SU-DHL-6 (cell line): Measurements from ENCODE around the gene DAPK2.

ENCODE experiments used
- H2AFZ ChIP-seq: fragments of 200-600 bp; sonication (generic); 2 replicates; pipeline ENCODE4 v1.6.1; 2014; ENCODE audit warnings: low read depth, mild to moderate bottlenecking, moderate library complexity, mixed read lengths, antibody characterized with exemption, low read length; ENCODE audit not compliant: severe bottlenecking
- H3F3A ChIP-seq: fragments of 200-600 bp; shearing (Covaris generic); 2 replicates; pipeline ENCODE4 v1.6.0; 2016; ENCODE audit warnings: antibody characterized with exemption, mild to moderate bottlenecking; ENCODE audit not compliant: insufficient read depth
- H3K27ac ChIP-seq: fragments of 200-600 bp; sonication (generic); 2 replicates; pipeline ENCODE4 v1.5.1; 2016; ENCODE audit warnings: low read depth, mild to moderate bottlenecking, low read length, moderate library complexity, mixed read lengths
- H3K27me3 ChIP-seq: fragments of 200-600 bp; sonication (generic), shearing (Covaris generic); 2 replicates; pipeline ENCODE4 v1.6.0; 2014; ENCODE audit warnings: mild to moderate bottlenecking, low read length
- H3K36me3 ChIP-seq: fragments of 200-600 bp; sonication (generic); 2 replicates; pipeline ENCODE4 v1.6.1; 2014; ENCODE audit warnings: mild to moderate bottlenecking, low read length, mixed read lengths
- H3K4me2 ChIP-seq: fragments of 300-600, 200-600 bp; shearing (Covaris generic), sonication (generic); 2 replicates; pipeline ENCODE4 v1.6.0; 2014; ENCODE audit warnings: low read length, low read depth, mild to moderate bottlenecking; ENCODE audit not compliant: poor library complexity, severe bottlenecking
- H3K4me3 ChIP-seq: fragments of 200-600 bp; sonication (generic); 2 replicates; pipeline ENCODE4 v1.5.1; 2014; ENCODE audit warnings: antibody characterized with exemption, low read length, mild to moderate bottlenecking, mixed read lengths; ENCODE audit not compliant: insufficient read depth, poor library complexity, severe bottlenecking
- H3K79me2 ChIP-seq: fragments of 200-600 bp; sonication (generic); 2 replicates; pipeline ENCODE4 v1.6.1; 2014; ENCODE audit warnings: mild to moderate bottlenecking, low read length, moderate library complexity; ENCODE audit not compliant: insufficient read depth
- H3K9ac ChIP-seq: fragments of 200-600 bp; sonication (generic); 2 replicates; pipeline ENCODE4 v1.7.0; 2014; ENCODE audit warnings: mild to moderate bottlenecking, low read length
- H3K9me2 ChIP-seq: fragments of 200-600 bp; sonication (generic); replicated peaks from 2 replicates; pipeline ENCODE4 v1.6.1; 2014; ENCODE audit warnings: low read length; ENCODE audit not compliant: insufficient read depth
- H3K9me3 ChIP-seq: fragments of 200-600 bp; sonication (generic); 2 replicates; pipeline ENCODE4 v1.6.1; 2014; ENCODE audit warnings: low read length, mixed read lengths; ENCODE audit not compliant: insufficient read depth
- H4K20me1 ChIP-seq: fragments of 200-600 bp; sonication (generic); 2 replicates; pipeline ENCODE4 v1.6.1; 2014; ENCODE audit warnings: low read depth, mild to moderate bottlenecking, antibody characterized with exemption, low read length, moderate library complexity, mixed read lengths
- CTCF ChIP-seq: fragments of 200-600 bp; sonication (generic); IDR thresholded peaks from one replicate; pipeline ENCODE4 v1.5.1; 2017; ENCODE audit warnings: antibody characterized with exemption, mild to moderate bottlenecking, low read length, moderate library complexity; ENCODE audit not compliant: insufficient read depth, poor library complexity, severe bottlenecking
- EZH2phosphoT487 ChIP-seq: fragments of 200-600 bp; sonication (generic), shearing (Covaris generic); conservative IDR thresholded peaks from 2 replicates; pipeline ENCODE4 v1.6.1; 2018; ENCODE audit warnings: mild to moderate bottlenecking, antibody characterized with exemption, low read length, moderate library complexity, mixed read lengths

DAPK2 gene

GRCh38 chr15:63905558-63906265, 140.6 kb downstream of the DAPK2 start:
- Histone ChIP-seq H3K9me3 (no peaks in the 10 kb centered on the region), H3K27ac (no peak overlapping the region), H3K4me2 (no peak overlapping the region), H3K27me3 (no peaks in the 10 kb centered on the region), H3K36me3 (no peaks in the 10 kb centered on the region), H2AFZ (no peak overlapping the region), H4K20me1 (no peaks in the 10 kb centered on the region), H3K4me3 (no peak overlapping the region), H3K79me2 (no peaks in the 10 kb centered on the region), H3K9me2 (no peaks in the 10 kb centered on the region), H3K9ac (no peak overlapping the region), H3F3A (no peaks in the 10 kb centered on the region)
- no peak for TF ChIP-seq EZH2phosphoT487
- TF ChIP-seq CTCF = no peak

- TF ChIP-seq CTCF (no peak), EZH2phosphoT487 (no peak)
- Histone ChIP-seq H3F3A (no peaks in the 10 kb centered on the region), H3K36me3 (no peaks in the 10 kb centered on the region), H4K20me1 (no peaks in the 10 kb centered on the region), H3K4me2 (no peak overlapping the region), H2AFZ (no peak overlapping the region), H3K27ac (no peak overlapping the region), H3K79me2 (no peaks in the 10 kb centered on the region), H3K4me3 (no peak overlapping the region), H3K9me3 (no peaks in the 10 kb centered on the region), H3K27me3 (no peaks in the 10 kb centered on the region), H3K9ac (no peak overlapping the region), H3K9me2 (no peaks in the 10 kb centered on the region)
Measured at GRCh38 chr15:63905131-63905530, 141.2 kb downstream of the DAPK2 start.

GRCh38 chr15:63904042-63904441, 142.2 kb downstream of the DAPK2 start:
- Histone ChIP-seq H3K9me2 (no peaks in the 10 kb centered on the region), H3K79me2 (no peaks in the 10 kb centered on the region), H3K27ac (no peak overlapping the region), H3K4me3 (no peak overlapping the region), H3K4me2 (no peak overlapping the region), H2AFZ (no peak overlapping the region), H3K9me3 (no peaks in the 10 kb centered on the region), H3K27me3 (no peaks in the 10 kb centered on the region), H3F3A (no peaks in the 10 kb centered on the region), H3K36me3 (no peaks in the 10 kb centered on the region), H4K20me1 (no peaks in the 10 kb centered on the region), H3K9ac (no peak overlapping the region)
- TF ChIP-seq EZH2phosphoT487 (no peak), CTCF (no peak)
